ENCODE results near the gene AHSP. TPM values are rescaled to one million over a fixed set of nuclear protein-coding genes. Genes with fewer than 3 reads are reported as not detected.

AHSP gene, protein sequence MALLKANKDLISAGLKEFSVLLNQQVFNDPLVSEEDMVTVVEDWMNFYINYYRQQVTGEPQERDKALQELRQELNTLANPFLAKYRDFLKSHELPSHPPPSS
- total RNA-seq (2022; extraction: Qiagen RNA extraction), result not detected in 5 replicates

DNA sequence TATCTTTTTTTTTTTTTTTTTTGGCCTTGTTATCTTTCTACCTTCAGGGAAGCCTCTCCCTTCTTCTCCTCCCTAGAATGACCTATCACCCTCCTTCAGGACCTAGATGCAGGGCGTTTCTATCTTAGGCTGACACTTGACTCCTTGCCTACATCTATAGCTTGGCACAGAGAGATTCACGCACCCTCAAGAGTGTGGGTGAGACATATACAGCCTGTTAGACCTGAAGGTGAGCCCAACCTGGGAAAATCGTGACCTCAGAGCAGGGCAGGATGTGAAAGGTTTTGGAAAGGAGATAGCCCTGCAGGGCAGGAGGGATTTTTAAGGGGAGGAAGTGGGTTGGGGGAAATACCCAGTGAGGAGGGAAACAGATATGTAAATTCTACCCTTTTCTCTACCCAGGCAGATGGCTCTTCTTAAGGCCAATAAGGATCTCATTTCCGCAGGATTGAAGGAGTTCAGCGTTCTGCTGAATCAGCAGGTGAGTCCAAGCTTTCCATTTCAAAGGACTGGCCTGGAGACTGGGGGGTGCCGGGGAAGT lies at the start of gene AHSP:
Gene AHSP (plus strand): TSS at position 167 of the 541 bp plus-strand sequence. CDS start 240 bp downstream, at position 407.

DNA sequence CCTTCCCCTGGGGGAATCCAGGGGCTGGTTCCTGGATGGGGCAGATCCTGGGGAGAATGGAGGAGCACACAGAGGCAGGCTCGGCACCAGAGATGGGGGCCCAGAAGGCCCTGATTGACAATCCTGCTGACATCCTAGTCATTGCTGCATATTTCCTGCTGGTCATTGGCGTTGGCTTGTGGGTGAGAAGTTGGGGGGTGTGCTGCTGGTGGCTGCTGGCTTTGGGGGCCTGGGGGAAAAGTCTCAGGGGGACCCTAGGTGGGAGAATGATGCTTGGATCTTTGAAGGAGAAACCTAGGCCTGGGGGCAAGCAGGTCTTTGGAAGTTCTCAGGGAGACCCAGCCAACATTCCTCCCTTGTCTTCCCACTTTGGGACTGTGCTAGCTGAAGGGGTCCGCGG lies 44.6 kb upstream of the AHSP start, which contains the start of gene SLC5A2:
Gene SLC5A2 (plus strand): TSS at position 43 of the 400 bp plus-strand sequence. CDS start 14 bp downstream, at position 57.

DNA sequence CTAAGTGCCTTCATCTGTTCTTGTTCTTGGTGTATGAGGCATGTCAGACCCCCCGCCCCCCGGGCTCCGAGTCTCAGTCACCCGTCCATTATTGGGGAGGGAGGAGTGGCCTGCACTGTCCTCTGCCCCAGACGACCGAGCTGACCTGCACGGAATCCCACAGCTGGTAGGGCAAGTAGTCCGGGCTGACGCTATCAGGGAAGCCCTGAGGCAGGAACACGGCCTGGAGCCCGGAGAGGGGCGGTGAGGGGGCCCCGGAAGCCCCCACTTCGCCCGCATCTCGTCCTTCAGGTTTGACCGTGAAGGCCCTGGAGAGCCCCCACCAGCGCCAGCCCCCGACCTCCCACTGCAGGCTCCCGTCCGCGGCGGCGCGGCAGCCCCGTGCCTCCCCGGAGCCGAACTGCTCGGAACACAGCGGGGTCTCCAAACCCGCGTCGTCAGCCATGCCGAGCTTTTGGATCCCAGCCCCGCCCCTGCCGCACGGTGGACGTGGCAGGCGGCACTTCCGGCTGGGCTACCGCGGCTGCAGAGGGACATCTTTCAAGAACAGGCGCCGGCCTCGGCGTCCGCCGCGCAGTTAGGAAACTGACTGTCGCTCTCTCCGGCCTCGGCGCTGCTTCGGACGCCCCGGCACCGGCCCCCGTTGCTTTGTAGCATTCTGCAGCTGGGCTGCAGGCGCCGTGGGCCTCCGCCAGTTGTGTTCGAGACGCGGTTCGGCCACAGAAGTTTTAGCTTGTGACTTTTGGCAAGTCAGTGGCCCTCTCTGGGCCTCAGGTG lies 19.6 kb upstream of the AHSP start, which contains the start of gene RUSF1:
Gene RUSF1 (minus strand): TSS at position 463 of the 777 bp plus-strand sequence. CDS start 18 bp downstream, at position 445.

Other genes starting within 250 kb of the AHSP start
- gene ITGAX, start 172.7 kb upstream of the AHSP start, total RNA-seq (2022; extraction: Qiagen RNA extraction), result 1.1 to 1.6 TPM (median 1.3 TPM) in 5 replicates
- 0.05 to 0.16 TPM (median 0.07 TPM) in 3 of 5 replicates, not detected in the others for gene ITGAD, start 134.6 kb upstream of the AHSP start, total RNA-seq (2022; extraction: Qiagen RNA extraction)
- not detected in 5 replicates for gene COX6A2, start 99.5 kb upstream of the AHSP start, total RNA-seq (2022; extraction: Qiagen RNA extraction)
- 0.05 to 0.22 TPM (median 0.10 TPM) in 5 replicates for gene ZNF843, start 85.1 kb upstream of the AHSP start, total RNA-seq (2022; extraction: Qiagen RNA extraction)
- gene ARMC5, start 68.4 kb upstream of the AHSP start, total RNA-seq (2022; extraction: Qiagen RNA extraction), result 5.9 to 14.0 TPM (median 10.2 TPM) in 5 replicates
- gene TGFB1I1, start 55.7 kb upstream of the AHSP start, total RNA-seq (2022; extraction: Qiagen RNA extraction), result 38.0 to 61.9 TPM (median 53.0 TPM) in 5 replicates
- gene SLC5A2, start 44.8 kb upstream of the AHSP start, total RNA-seq (2022; extraction: Qiagen RNA extraction), result 0.23 to 0.34 TPM (median 0.27 TPM) in 4 of 5 replicates, not detected in the other
- 38.7 to 54.6 TPM (median 49.4 TPM) in 5 replicates for gene RUSF1, start 19.5 kb upstream of the AHSP start, total RNA-seq (2022; extraction: Qiagen RNA extraction)